HG02981 (cell line): ENCODE measurements around the gene CBX7.

ENCODE experiments used
- ATAC-seq: cut with Tn5 transposase; IDR thresholded peaks from one replicate; pipeline ENCODE4 v1.9.1; 2021; ENCODE audit warnings: mild to moderate bottlenecking, moderate library complexity; ENCODE audit not compliant: unreplicated experiment

The CBX7 gene

DNA sequence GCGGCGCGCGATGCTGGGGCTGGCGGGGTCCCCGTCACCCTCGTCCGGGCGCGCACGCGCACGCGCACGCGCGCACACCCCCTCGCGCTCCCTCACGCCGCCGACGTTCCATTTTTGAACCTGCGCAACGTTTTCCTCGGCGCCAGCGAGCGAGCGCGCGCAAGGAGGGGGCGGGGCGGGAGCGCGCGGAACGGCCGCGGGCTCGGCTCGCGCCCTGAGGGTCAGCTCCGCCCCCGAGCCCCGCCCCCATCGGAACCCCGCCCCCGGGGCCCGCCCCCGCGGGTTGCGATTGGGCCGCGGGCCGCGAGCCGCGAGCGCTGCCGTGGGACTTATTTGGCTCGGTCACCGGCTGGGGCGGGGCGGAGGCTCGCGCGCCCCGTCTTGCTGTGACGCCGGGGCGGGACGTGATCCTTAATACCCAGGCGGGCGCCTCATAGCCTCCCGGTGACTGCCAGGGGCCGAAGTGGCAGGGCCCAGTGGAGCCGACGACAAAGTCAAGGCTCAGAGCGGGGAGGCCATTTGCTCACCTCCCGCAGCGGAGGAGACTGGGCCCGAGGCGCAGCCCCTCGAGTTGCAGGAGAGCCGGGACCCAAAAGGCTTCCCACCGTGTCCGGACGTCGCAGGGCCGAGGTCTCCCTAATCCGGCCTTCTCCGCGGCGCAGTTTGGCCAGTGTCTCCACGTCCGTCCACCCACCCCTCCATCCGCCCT lies at the start of gene CBX7:
TSS of gene CBX7 (minus strand) at position 170 of the 709 bp plus-strand sequence. CDS start 236 bp downstream, outside the sequence.
- peak; percentile 76 for ATAC-seq

- no peak for ATAC-seq
These were observed 45.1 kb upstream of the CBX7 start for GRCh38 chr22:39197578-39197977.

DNA sequence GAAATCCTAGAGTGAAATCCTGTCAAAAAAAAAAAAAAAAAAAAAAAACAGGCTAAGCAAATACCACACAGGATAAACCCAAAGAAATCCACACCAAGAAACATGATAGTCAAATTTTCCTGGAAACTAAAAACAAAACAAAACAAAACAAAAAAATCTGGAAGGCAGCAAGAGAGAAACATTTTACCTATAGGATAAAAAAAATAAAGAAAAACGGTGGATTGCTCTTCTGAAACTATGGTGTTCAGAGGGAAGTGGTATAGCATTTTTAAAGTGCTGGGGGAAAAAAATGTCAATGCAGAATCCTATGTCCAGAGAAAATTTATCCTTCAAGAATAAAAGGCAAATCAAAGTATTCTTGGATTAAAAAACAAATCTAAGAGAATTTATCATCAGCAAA lies 41.6 kb upstream of the CBX7 start:
- no peak for ATAC-seq

DNA sequence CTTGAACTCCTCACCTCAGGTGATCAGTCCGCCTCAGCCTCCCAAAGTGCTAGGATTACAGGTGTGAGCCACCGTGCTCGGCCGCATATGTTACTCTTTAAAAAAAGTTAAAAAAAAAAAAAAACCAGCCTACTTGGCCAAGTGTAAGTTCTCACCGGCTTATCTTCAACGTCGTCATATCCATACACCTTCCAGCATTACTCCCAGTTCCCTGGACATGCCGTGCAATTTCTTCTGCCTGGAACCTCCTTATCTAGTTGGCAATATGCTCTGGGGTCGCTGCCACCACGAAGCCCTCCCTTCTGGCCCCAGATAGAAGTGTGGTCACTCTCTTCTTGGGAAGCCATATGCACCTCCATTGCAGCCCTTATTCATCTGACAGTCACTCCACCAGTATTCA lies 36.3 kb upstream of the CBX7 start:
- no peak for ATAC-seq

GRCh38 chr22:39185601-39186012 lies 33.1 kb upstream of the CBX7 start:
- no peak for ATAC-seq

DNA sequence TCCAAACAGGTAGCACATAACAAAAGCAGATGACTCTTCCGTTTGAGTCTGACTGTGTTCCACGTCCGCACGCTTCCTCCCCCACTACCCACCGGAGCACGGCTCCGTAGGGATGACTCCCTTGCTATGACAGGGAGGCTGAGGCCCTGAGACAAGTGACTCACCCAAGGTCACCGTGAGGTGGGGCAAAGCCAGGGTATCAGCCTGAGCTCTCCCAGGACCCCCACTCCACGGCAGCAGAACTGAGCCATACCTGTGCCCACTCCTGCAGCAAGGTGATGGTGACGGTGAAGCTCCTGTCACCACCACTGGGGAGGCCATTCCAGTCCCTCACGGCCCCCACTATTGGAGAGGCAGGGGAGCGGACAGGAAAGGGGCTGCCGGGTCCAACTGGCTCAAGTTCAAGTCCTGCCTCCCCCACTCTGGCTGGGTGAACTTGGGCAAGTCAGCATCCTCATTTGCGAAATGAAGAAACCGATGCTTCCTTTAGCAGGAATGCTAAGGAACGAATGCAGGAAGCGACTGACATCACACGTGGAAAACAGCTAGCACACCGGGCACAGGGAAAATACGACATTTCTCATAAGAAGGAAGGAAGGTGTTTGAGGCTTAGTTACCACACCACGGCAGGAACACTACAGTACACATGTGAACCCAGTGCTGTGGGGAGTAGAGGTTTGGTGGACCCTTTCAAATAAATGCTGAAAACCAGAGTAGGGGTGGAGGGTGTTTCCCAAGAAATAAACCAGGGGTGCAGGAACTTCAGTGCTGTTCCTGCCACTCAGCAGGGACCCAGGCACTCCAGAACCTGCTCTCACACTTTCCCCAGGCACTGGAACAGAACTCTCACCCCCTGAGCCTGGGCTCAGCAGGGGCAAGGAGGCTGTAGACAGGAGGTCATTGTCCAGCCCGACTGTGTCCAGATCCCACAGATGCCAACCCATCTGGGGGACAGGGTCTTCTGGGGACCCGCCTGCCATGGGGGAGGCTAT lies 32.4 kb upstream of the CBX7 start:
- ATAC-seq, result no peak

GRCh38 chr22:39183991-39184585 lies 31.6 kb upstream of the CBX7 start:
- no peak for ATAC-seq

GRCh38 chr22:39182478-39183030 lies 30.1 kb upstream of the CBX7 start:
- ATAC-seq, result no peak

DNA sequence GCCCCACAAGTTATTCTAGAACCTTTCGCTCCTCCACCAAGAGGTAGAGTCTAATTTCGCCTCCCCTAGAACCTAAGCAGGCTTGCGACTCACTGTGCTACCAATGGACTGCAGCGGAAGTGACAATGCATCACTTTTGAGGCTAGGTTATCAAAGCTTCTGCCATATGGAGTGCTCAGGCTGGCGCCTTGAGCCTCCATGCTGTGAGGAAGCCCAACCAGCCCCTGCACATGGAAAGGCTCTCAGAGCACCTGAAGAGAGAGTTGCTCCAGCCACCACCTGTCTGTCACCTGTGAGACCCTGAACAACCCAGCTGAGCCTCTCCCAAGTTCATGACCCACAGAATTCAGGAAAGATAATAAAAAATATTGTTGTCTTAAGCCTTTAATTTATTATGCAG lies 29.3 kb upstream of the CBX7 start:
- ATAC-seq, result no peak

DNA sequence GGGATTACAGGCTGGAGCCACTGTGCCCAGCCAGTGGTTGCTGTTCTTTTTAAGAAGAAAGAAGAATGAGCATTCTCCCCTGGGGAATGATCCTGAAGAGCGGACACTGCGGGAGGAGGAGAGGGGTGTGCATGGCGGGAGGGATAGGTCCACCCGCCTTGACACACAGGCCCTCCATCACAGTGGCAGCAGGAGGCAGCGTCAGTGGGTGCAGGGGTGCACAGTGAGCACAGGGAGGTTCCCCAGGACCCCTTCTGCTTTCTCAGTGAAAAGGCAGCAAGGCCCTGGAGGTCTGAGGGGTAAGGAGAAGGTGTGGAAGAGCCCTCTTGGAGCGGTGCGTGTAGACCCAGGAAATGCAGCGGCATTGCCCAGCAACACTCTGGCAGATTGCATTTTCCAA lies 28.9 kb upstream of the CBX7 start:
- ATAC-seq, result no peak

GRCh38 chr22:39179841-39180335 lies 27.4 kb upstream of the CBX7 start:
- ATAC-seq, result no peak

DNA sequence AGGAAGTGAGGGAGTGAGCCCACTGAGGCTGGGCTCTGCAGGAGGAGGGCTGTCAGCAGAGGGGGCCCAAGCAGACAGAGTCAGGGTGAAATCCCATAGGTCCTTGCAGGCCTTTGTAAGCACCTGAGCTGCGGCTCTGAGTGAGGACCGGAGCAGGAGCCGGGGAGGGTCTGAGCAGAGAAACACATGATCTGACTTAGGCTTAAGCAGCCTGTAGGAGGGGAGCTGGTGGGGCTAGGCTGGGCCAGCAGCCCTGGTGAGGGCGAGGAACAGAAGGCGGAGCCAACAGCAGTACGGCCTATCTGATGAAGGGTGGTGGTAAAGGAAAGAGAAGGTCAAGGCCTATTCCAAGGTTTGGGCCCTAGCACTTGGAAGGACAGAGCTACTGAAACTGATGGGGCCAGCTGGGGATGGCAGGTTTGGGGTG lies 26.9 kb upstream of the CBX7 start:
- ATAC-seq, result no peak

DNA sequence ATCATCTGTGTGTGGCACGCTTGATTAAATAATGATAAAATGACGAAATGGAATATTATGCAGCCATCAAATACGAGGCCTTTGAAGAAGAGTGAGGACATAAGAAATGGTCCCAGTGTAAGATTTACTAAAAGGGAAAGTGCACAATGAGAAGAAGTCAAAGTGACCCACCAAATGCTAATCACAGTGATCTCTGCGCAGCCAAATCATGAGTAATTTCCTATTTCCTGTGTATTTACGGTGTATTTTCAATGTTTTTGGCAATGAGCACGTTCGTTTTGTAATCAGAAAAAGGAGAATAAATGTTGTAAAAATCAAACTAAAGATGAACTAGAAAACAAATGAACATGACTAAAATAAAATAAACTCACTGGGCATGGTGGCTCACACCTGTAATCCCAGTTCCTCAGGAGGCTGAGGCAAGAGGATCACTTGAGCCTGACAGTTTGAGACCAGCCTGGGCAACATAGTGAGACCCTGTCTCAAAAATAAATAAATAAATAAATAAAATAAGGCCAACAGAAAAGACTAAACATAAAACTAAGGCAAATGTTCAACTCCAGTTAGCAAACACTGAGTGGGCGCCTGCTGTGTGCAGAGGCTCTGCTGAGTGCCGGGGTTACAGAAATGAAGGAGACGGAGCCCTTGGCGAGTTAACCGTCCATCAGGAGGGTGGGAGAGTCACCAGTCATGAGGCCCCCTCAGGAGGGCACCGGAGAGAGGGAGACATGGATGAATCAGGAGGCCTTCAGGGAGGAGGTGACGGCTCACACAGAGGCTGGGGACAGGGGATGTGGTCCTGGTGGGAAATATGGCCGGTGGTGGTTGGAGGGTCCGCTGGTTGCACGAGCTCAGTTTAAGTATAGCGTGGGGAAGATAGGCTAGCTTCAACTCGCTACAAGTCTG lies 26.0 kb upstream of the CBX7 start:
- no peak for ATAC-seq

DNA sequence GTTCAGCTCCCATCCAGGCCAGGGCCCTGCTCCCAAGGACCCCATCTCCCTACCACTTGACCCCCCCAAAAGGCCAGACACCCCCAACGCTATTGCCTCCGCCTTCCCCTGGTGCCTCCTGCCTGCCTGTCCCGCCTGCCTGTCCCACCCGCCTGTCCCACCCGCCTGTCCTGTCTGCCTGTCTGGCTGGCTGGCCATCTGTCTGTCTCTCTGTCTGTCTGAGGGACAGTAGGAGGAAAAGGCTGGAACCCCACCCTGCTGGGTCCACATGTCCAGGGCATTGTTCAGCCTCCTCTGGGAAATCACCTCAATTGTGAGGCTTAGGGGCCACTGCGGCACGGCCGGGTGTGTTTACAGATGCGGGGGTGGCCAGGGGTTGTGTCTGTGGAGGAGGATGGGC lies 25.3 kb upstream of the CBX7 start:
- no peak for ATAC-seq

- ATAC-seq, result no peak
These were observed 24.9 kb upstream of the CBX7 start for GRCh38 chr22:39177456-39177775.

GRCh38 chr22:39176714-39177455 lies 24.4 kb upstream of the CBX7 start:
- no peak for ATAC-seq

GRCh38 chr22:39176143-39176713 lies 23.7 kb upstream of the CBX7 start:
- ATAC-seq, result no peak

DNA sequence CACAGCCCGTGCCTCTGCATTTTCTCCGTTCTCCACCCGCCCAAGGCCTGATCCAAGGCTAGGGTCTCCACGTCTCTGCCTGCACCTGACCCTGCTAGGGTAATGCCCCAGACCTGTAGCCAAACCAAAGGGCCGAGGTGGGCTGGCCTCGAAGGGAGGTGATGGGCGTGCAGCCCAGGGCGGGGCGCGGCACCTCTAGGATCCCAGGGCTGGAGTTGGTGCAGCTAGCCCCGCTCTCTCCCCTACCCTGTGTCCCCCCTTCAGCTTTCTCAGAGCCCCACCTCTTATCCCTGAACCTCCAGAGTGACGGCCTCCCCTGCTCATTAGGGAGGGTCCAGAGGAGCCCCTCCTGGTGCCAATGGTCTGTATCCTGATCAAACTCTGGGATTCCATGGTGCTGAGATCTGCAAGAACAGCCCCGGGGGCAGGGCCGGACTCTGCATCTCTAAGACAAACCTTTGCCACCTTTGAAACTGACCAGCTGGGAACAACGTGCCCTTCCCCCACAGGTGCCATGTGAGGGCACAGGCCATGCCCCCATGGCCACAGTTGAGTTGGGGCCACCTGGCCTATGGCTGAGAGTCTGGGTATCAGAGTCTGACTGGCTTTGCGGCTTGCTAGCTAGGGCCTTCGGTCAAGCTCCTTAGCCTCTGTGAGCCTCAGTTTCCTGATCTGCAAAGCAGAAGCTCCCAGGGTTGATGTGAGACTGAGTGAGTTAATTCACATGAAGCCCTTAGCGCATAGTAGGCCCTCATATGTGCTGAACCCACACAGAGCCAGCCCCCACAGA lies 23.1 kb upstream of the CBX7 start:
- no peak for ATAC-seq
